HG03095 (cell line): Measurements from ENCODE around the gene MACO1.
"Not testable (repeated sequence)": the region's sequence is repeated elsewhere in the genome, so short reads cannot be mapped to it uniquely, and the experiment has no call there.

Experiments
- ATAC-seq: cut with Tn5 transposase; IDR thresholded peaks from one replicate; pipeline ENCODE4 v1.9.1; 2021; ENCODE audit warnings: moderate library complexity; ENCODE audit not compliant: unreplicated experiment

The MACO1 gene

DNA sequence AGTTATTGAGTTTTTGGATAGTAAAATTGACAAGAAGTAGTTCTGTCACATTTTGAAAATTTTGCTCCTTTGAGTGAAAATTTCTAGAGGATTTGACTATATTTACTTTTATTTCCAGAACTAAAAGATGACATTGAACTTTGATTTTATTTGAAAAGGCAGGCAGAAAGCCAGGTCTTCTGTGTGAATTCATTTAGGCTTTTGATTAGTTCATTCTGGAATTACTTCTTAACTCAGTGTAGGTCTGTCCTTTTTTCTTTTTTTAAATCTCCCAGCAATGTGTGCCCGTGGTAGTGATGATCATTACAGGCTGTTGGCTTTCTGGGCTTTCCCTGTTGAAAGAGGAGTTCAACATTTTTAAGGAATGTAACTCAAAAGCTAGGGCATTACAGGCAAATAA, 53.8 kb downstream of the MACO1 start:
- no peak for ATAC-seq

DNA sequence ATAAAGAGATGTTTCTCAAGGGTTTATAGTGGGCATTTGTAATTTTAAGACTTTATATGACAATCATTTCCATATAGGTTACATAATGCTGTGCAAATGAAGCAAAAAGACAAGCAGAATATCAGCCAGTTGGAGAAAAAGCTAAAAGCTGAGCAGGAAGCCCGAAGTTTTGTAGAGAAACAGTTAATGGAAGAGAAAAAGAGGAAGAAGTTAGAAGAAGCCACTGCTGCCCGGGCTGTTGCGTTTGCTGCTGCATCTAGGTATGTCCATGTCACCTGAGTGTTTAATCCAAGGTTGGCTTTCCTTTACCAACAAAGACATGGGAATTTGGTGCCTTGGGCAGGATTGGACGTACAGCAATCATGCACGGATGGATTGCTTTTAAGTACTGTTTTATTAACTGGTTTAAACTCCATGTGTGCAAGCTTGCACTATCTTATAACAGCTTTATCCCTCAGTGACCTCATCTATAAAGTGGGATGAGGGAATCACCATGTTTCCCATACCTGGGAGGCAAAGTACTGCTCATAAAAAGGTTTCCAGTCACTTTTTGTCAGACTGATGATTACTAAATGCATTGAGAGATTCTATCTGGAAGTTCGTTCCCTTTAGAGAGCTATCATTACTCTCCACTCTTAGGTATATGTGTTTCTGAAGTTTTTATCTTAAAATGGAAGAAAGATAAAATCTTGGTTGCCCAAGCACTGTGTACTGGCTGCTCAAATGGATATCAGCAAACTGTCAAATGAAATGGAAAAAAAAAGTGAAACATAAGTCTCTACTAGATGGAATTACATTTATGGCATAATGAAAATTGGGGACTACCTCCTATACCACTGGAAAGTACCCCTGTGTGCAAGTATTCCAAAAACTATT, 55.1 kb downstream of the MACO1 start:
- no peak for ATAC-seq

DNA sequence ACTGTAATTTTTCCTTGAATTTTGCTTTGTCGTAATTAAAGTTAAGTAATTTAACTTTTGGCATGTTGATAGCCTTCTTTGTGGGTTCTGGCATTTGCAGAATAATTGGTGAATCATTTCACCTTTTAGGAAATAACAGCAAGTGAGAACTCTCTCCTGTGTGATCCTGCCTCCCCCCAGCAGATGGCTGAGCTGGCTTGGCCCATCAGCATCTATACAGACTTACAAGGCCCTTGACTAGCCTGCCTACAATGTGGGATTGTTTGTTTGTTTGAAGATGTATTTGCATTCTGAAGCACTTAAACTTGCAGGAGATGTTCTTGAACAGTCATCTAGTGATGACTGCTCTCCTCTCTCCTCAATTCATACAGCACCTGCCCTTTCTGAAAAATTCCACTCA, 55.9 kb downstream of the MACO1 start:
- ATAC-seq: no peak

DNA sequence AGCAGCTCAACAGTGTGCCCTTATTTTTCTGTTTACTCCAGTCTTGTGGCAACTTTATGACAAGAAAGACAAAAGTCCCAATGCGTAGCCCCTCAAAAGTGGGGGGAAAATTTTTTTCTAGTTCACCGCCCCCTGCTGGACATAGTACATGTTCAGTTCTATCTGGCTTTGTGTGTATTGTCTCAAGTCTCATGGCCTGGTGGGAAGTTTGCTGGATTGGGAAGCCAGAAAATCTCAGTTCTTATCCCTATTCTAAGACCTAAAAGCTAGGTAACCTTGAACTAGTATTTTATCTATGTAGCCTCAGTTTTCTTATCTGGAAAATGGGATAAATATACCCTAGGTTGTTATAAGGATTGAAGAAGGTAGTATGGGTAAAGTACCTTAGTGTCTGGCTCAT, 56.9 kb downstream of the MACO1 start:
- no peak for ATAC-seq

DNA sequence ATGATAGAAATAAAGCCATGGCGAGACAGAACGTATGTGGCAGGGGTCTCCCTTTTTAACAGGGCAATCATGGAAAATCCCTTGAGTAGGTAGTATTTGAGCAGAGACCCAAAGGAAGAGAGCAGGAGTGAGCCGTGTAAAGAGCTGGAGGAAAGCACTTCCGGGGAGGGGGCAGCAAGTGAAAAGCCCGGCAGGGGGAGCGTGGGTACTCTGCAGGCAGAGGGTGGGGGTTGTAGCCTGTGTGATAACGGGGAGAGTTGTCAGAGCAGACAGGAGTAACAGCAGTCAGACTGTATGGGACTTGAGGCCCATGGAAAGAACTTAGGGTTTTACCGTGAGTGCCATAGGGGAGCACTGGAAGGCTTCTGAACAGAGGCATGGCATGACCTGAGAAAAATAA, 61.6 kb downstream of the MACO1 start:
- ATAC-seq: no peak

DNA sequence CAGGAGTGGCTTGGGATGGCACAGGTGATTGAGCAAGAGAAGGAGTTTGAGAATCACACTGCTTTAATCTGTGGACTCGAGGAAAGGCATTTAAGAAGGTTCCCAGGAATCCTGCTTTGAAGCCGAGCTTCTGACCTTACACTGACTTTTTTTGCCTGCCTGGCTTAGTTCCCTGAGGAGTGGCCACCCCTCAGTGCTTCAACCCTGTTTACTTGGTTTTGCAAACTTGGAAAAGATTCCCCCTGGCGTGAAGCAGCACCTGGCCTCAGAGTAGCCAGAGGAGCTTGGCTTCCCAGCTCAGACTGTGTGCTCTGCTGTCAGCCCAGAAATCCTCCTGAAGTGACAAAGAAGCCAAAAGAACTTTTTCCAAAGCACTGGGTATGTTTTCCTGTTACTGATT, 64.3 kb downstream of the MACO1 start:
- no peak for ATAC-seq

DNA sequence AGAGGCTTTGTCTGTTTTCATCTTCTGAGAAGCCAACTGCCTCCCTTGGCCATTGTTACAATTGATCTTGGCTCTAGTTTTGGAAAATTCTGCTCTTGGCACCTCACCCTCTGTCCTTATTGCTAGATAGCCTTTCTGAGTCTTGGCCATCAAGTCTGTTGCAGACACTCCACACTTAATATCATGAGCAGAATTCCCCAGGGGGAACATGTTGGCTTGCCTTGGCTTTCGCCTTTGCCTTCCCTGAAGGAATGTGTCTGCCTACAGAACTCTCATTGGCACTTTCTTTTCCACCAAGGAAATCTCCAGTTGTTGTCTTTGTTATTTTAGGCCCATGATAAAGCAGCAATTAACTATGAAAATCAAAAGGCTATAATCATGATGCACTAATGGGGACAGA, 70.0 kb downstream of the MACO1 start:
- no peak for ATAC-seq

DNA sequence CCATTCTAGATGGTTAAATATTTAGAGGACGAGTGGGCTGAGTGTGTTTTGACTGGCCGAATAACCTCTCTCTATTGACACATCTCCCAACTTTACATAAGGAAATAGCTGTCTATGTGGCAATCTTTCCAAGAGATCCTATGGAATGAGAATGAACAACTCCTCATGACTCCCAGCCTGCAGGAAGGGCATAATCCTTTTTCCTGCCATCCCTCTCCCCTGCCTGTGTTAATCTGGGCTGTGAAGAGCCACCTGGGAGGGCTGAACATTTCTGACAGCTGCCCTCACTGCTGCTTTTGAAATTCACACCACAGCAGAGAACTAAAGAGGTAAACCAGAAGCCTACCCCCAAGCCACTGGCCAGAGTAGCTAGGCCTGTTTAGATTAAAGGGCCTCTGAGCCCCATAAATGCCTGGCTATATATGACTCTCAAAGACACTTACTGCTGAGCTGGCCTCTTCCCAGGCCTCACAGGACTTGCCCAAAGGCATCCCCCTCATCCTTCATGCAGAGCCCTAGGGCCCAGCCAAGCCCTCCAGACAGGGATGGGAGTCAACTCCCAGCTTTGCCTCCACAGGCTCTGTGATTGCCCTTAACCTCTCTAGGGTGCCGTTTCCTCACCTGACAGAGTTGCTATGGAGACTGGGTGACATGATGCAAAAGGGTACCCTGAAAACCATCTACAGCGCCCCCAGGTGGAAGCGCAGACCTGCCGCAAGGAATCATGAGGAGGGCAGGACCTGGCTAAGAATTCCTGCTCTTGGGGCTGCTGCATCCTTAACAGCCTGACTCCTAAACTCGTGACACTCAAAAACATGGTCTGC, 70.8 kb downstream of the MACO1 start:
- ATAC-seq: no peak

DNA sequence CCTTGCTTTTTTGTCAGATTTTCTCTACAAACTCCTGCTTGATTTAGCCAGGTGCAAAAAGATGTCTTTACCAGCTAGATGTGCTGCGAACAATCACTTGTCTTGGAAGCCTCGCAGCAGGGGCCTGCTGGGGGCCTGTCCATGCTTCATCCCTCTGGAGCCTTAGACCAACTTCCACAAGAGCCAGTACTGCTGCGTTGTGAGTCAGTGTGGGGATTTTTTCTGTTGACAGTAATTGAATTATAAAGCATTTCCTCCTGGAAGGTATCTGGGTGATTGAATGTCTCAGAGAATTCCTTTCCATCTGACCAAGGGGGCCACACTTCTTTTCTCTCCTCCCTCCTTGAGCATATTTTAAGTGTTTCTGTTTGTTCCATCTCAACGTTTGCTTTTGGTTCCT, 72.3 kb downstream of the MACO1 start:
- no peak for ATAC-seq

DNA sequence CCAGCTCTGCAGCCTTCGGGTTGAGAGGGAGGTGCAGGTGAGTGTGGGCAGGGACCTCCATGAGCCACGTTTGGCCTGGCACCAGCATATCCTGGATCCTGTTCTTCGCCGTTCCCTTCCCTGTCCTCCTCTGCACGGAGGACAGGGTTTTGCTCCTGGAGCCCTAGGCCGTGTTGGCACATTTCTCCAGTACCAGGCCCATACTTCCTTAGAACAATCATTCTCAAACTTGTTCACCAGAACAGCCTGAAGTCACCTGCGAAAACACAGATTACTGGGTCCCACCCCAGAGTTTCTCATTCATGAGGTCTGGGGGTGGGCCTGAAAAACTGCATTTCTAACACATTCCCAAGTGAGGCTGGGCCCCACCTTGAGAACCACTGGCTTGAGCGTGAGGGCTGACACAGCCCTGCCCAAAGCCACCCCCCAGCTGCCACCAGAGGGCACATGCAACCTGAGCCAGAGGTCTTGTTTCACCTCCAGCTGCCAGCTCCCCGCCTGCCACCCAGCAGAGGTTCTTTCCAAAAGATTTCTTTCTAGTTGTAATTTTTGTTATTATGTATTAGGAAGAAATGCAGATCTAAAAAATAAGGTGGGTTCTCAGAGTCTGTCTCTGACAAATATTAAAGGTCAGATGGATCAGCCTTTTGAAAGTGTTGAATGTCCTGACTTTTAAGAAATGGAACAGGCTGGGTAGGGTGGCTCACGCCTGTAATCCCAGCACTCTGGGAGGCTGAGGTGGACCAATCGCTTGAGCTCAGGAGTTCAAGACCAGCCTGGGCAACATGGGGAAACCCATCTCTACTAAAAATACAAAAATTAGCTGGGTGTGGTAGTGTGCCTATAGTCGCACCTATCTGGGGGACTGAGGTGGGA, 73.1 kb downstream of the MACO1 start:
- no peak for ATAC-seq

DNA sequence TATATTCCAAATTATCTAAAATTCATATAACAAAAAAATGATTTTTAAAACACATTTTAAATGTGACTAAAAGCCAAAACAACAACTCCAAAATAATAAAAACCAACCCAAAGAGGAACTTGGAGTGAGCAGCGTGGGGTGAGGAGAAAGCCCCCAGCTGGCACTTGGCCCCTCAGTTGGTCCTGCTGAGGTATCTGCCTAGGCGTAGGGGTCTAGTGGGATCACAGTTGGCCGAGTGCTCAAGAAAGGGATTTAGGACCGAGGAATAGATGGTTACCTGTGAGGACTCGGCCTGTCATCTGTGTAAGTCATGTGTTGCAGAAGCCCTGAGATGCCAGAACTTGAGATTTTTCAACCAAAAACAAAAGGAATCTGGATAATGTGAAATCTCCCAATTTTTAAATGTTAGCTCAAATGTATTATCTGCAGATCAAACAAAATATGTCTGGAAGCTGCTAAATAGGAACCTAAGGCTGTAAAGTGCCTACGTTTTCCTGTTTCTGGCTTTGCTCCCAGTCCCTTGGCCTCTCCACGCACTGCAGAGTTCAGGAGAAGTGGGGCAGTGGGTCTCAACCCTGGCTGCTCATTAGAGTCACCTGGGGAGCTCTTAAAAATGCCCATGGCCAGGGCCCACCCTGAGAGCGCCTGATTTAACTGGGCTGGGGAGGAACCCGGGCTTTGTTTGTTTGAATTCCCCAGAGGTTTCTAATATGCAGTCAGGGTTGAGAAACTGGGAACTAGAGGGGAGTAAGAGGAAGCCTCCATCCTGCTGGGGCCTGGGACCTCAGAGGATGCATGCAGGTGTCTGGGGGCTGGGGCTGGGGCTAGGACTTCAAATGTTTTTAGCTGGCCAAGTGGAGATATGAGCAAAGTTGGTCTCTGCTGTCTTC, 74.3 kb downstream of the MACO1 start:
- ATAC-seq: no peak

DNA sequence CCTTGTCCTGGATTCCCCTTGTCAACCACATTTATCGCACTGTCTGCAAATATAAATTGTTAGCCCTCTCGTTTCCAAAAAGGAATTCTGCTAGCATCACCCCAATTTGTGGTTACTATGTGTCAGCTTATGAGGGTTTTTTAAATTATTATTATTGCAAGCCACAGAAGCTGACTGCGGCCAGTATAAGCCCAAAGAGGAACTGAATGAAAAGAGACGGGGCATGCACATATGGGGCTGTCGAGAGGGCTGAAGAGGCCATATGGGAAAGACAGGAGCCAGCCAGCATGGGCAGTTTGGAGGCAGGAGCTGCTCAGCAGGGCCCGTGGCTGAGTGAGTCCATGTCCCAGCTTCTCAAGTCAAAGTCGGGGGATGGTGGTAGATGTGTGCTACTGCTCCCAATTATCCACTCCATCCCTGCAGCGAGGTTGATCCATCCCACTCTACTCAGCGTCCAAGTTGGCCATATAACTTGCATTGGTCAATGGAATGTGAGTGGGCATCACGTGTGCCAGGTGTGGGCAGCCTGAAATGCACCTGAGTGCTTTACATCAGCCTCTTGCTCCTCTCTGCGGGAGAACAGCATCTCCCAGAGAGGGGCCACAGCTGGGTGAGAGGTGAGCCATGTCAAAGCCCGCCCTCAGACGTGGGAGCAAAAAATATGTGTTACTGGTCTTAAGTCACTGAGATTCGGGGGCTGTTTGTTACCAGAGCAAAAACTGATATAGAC, 75.1 kb downstream of the MACO1 start:
- no peak for ATAC-seq

DNA sequence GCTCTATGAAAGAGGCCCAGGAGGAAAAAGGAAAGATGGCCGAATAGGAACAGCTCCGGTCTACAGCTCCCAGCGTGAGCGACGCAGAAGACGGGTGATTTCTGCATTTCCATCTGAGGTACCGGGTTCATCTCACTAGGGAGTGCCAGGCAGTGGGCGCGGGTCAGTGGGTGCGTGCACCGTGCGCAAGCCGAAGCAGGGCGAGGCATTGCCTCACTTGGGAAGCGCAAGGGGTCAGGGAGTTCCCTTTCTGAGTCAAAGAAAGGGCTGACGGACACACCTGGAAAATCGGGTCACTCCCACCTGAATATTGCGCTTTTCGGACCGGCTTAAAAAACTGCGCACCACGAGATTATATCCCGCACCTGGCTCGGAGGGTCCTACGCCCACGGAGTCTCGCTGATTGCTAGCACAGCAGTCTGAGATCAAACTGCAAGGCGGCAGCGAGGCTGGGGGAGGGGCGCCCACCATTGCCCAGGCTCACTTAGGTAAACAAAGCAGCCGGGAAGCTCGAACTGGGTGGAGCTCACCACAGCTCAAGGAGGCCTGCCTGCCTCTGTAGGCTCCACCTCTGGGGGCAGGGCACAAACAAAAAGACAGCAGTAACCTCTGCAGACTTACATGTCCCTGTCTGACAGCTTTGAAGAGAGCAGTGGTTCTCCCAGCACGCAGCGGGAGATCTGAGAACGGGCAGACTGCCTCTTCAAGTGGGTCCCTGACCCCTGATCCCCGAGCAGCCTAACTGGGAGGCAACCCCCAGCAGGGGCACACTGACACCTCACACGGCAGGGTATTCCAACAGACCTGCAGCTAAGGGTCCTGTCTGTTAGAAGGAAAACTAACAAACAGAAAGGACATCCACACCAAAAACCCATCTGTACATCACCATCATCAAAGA, 76.1 kb downstream of the MACO1 start:
- not testable (repeated sequence) for ATAC-seq

DNA sequence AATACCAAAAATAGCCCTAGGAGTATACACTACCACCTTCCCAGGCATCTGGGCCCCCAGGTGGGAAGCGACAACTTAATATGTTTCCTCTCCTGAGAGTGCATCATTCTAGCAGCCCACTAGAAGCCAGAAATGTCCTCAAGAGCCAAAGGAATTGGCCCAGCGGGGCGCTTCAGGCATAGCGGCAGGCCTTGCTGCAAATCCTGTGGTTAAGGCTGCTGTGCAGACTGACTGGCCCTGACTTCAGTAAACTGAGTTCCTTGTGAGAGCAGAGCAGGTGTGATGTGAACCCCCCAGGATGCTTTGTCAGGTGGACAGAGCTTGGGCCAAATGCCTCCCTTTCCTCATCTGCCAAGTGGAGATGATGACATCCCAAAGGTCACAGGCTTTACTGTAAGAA, 83.0 kb downstream of the MACO1 start:
- ATAC-seq: no peak

DNA sequence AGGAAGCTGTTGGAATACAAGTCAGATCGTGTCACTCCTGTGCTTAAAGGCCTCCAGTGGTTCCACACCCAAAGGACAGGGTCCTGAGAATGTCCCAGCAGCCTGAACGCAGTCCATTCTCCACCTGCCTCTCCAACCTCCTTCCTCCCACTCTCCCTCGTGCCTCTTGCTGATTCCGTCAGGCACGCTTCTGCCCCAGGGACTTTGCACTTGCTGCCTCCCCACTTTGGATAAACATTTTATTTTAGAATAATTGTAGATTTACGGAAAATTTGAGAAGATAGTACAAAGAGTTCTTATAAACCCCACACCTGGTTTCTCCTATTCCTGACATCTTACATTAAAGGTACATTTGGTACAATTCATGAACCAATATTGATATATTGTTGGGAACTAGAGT, 84.3 kb downstream of the MACO1 start:
- ATAC-seq: no peak

DNA sequence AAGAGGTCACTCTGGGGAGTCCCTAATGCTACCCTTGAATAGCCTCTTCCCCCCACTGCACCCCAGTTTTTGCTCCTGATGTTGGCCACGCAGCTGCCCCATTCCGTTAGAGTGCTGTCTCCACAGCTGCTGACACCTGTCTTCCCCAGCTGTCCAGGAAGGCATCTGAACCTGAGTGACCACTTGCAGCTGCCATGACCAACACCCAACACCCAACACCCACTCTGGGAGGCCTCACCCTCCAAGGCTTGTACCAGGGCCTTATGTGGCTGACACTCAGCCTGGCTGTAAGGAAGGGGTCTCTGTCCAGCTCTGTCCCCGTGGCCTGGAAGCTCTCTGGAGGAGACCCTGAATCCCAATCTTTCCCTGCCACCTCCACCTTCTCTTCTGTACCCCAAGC, 86.0 kb downstream of the MACO1 start:
- ATAC-seq: no peak

DNA sequence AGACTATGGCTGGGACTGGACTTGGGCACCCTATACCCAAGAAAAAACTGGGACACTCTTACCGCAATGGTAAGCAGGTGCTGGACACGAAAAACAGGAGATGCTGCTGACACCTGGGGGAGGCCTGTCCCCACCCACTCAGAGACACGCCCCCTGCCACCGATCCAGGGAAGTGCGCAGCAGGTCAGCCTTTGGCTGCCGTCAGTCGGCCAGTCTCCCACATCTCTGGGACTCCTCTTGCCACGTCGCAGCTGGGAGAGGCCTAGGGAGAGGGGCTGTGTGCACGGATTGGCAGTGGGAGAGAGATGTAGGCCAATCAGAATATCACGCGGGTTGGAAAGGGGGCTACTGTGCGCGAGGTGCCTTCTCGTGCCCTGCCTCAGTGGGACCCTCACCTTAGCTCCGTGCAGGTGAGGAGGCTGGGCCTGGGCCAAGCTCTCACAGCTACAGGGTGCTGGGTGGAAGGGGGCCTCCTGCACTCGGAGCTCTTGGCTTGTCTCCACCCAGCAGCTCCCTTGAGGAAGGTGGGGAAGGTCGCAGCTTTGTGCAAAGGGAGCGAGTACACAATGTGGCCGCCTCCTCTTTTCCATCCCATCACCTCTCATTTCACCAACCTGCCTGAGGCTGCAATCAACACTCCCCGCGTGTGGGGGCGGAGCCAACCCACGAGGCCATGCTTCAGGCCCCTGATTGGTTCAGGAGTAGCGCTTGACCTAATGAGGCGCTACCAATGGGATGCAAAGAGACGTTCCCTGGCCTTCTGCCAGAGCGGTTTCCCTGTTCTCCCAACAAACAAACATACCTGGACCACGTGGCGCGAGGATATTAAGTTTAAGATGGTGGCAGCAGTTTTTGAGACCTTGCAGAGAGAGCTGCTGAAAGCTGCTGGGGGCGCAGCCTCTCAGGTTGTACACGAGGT, 87.0 kb downstream of the MACO1 start:
- no peak for ATAC-seq

DNA sequence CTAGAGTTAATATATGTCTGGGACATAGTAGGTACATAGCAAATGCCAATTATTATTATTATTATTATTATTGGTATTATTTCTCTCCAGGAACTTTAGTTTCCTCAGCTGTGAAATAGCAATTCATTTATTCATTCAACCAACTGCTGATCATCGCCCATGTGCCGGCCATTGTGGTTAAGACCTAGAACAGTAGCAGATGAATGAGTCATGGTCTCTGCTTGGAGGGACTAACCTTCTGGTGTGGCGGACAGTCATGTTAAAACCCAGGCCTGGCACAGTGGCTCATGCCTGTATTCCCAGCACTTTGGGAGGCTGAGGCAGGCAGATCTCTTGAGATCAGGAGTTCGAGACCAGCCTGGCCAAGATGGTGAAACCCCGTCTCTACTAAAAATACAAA, 88.9 kb downstream of the MACO1 start:
- no peak for ATAC-seq
